ENCODE results near the gene FAHD2A.
"Not testable (repeated sequence)": the region's sequence is repeated elsewhere in the genome, so short reads cannot be mapped to it uniquely, and the experiment has no call there.

The FAHD2A gene

DNA sequence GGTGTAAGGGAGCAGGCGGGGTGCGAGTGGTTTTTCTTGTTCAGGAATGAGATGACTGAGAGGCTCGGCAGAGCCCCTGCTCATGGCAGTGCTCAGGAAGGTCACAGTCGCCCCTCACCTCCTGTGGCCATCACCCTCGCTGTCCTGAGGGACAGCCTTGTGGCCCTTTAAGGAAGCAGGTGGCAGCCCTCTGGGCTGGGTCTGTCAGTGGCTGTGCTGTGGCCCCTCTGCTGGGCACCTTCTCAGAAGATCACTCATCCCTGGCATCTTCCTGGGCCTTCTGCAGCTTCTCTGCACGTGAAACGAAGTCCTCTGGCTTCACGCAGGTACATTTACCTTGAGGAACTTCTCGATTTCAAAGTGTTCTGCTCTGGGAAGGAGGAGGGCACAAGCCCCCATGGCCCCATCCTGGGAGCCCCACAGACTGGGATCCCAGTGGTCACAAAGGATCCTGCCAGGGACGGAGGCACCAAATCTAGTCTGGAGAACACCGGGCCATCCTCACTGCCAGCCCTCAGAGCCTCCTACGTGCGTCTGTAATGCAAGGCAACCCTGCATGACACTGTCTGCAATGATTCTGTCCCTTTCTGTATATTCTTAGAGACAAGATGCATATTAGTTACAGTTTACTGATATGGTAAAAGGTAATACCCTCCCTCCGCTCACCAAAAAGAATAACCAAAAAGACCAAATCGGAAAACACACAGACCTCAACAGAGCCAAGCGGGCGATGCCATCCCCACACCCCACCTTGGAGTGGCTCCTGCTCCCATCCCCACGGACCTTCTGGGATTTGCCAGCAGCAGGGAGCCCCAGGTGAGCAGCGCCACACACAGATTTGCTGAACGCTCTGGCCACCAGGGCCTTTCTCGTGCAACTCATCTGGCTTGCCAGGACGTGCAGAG lies 25.9 kb upstream of the FAHD2A start:
- no peak for DNase-seq

DNA sequence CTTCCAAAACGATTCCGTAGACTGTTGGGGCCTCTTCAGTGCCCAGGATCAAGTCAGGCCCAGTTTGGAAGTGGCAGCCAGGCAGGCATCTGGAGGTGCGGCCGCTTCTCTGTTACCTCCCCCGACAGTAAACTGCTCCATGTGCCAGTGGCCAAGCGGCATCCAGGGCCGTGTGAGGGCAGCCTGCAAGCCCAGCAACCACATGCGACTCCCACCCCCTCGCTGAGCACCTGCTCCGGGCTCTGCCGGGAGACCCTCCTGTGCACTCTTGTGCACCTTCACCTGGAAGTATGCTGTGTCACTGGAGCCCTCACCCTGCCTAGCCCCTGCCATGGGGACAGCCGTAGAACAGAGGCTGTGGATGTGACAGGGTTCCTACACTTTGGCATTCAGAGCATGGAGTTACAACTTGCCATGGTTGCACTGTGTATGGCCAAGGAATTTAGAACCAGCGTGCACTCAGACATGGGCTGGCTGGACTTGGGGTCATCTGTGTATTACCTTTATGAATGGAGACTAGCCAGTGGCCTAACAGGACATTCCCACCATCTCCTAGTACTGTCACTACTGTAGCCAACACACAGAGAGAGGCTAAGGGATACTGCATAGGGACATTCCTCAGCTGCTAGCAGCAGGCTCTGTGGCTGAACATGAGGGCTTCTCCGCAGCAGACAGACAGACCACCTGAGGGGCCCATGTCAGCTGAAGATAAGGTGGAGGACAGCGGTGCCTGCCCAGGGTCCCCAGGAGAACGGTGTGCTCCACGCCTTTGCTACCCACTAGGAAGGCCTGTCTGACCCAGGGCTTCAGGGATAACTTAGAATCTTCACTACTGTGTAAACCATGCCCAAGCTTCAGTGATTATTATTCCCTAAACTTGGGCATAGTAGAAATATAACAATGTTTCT lies 25.0 kb upstream of the FAHD2A start:
- no peak for DNase-seq

DNA sequence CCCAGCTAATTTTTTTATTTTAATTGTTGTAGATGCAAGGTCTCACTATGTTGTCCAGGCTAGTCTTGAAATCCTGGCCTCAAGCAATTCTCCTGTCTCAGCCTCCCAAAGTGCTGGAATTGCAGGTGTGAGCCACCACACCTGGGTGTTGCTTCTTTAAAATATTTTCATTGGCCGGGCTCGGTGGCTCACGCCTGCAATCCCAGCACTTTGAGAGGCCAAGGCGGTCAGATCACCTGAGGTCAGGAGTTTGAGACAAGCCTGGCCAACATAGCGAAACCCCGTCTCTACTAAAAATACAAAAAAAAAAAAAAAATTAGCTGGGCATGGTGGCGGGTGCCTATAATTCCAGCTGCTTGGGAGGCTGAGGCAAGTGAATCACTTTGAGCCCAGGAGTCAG lies 24.2 kb upstream of the FAHD2A start:
- not testable (repeated sequence) for DNase-seq

DNA sequence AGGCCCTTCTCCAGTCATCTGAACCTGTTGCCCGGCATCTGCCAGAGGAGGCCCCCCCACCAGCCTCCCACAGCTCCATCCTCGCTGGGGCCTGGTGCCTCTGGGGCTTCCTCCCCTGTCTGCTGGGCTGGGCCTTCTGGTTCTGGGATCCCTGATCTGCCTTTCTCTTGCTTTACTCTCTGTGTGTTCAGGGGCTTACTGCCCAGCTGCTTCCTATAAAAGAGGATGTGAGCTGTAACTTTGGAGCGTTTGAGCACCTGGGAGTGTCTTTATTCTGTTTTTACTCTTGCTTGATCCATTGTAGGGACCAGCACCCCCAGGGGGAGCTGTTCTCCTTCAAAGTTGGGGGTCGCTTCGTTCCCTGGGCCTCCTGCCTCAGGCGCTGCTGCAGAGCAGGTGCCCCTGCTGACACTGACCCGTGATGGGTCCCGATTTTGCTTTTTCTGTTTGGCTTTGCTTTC lies 23.1 kb upstream of the FAHD2A start:
- no peak for DNase-seq

DNA sequence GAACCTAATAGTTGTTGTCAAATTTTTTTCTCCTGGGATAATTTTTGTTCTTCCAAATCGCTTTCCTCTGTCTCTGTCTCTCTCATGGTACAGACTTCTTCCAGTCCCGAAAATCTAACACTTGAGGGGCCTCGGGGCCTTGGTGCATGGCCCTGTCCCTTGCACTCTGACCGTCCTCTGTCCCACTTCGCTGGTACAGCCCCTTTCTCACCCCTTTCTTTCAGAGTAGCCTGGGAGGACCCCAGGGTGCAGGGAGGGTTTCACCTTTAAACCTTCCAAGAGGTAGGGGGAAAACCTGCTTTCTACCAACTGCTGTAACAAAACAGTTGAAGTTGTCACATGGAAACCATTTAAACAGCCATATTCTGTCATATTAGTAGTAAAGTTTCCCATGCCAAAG lies 22.2 kb upstream of the FAHD2A start:
- DNase-seq = no peak

DNA sequence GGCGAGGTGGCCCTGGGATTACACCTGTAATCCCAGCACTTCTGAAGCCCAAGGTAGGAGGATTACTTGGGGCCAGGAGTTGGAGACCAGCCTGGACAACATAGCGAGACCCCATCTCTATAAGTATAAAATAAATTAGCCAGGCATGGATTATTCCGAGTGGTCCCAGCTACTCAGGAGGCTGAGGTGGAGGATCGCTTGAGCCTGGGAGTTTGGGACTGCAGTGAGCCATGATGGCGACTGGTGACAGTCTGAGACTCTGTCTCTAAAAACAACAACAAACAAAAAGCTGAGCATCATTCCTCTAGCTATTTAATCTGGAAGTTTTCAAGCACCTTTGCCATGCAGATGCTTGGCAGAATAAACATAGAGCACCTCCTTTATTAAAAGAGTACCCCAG lies 21.8 kb upstream of the FAHD2A start:
- DNase-seq = no peak

DNA sequence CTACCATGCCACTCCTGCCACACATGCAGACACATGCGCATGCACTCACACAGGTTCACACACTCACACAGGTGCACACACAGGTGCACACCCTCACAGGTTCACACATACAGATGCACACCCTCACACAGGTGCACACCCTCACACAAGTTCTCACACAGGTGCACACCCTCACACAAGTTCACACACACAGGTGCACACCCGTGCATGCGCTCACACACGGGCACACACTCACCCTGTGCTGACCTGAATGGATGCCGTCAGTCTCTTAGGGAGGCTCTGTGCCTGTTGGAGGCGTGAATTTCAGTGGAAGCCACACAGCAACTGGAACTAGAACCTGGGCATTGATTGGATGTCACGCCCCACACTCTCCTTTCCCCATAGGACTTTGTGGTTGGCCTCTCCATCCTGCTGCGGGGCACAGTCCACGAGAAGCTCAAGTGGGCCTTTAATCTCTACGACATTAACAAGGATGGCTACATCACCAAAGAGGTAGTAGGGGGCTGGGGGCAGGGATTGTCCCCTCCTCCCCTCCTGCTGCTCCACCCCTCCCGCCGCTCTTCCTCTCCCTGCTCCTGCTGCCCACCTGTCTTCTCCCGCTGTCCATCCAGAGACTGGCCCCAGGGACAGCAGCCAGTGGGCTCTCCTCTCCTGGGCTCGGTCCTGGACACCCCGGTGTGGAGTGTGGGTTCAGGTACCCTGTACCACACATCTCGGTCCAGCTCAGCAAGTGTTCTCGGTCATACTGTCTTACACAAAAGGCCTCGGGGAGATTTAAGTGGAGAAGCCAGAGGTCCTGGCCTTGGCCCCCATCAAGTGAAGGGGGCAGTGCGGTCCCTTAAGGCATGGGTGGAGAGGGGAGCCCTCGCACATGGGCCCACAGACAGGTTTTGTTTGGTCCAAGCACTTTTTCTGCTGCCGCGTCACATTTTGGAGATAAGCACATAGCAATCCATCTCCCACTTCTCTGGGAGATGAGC lies 21.0 kb upstream of the FAHD2A start:
- no peak for DNase-seq

DNA sequence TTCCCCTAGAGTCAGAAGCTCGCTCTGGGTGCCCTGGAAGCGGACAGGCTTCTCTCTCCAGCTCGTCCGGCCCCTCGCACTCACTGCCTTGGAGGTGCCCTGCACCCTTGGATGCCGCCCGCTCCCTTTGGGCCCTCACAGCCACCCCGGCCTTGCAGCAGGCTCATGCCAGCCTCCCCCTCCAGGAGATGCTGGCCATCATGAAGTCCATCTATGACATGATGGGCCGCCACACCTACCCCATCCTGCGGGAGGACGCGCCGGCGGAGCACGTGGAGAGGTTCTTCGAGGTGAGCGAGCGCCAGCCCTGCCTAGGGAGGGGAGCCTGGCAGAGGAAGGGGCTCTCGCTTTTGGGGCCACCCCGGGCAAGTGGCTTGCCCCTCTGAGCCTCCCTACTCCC lies 20.3 kb upstream of the FAHD2A start:
- DNase-seq = no peak

DNA sequence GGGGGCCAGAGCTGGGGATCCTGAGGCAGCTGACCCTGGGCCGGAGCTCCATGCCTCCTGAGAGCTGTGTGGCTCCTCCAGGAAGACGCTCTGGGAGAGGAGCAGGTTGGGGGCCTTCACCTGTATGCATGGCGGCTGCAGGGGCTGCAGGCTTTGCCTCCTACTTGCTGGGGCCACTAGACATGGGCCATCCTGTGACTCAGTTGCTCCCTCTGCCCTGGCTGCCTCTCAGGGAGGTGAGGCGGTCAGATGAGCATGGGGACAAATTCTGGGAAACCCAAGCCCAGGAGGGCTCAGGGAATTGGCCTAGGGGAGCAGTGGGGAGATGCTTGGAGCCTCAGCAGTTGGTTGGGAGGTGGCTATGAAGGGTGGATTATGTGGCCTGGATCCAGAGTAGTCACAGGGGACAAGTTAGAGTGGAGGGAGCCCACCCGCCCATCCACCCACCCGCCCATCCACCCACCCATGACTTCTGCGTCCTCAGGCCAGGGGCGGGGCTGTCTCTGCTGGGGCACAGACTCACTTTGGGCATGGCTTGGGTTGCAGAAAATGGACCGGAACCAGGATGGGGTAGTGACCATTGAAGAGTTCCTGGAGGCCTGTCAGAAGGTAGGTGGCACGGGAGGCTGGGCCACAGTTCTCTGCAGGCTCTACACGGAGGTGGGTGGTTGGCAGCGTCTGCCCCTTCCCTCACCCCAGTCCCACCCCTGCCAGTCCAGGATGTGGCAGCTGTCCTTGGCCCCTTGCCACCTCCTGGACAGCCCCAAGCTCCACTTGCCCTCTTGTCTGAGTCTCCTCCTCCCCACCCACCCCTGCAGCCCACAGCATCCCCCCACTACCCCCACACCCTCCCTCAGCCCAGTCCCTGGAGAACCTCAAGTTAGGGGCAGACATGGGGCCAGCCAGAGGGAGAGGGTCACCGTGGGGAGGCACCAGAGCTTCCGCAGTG lies 19.5 kb upstream of the FAHD2A start:
- no peak for DNase-seq

DNA sequence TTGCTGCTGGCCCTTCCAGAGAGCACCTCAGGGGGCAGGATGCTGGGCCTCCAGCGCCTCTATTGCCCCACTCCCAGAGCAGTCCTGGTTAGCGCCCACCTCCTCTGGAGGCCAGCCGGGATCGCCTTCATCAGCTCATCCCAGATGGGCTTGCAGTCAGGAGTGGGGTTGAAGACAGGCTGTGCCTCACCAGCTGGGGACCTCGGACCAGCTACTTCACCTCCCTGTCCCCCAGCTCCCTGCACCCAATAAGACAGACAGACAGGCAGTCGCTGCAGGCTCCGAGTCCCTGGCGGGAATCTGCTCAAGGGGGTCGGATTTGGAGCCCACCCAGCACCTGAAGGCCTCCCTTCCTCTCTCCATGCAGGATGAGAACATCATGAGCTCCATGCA lies 18.9 kb upstream of the FAHD2A start:
- no peak for DNase-seq

DNA sequence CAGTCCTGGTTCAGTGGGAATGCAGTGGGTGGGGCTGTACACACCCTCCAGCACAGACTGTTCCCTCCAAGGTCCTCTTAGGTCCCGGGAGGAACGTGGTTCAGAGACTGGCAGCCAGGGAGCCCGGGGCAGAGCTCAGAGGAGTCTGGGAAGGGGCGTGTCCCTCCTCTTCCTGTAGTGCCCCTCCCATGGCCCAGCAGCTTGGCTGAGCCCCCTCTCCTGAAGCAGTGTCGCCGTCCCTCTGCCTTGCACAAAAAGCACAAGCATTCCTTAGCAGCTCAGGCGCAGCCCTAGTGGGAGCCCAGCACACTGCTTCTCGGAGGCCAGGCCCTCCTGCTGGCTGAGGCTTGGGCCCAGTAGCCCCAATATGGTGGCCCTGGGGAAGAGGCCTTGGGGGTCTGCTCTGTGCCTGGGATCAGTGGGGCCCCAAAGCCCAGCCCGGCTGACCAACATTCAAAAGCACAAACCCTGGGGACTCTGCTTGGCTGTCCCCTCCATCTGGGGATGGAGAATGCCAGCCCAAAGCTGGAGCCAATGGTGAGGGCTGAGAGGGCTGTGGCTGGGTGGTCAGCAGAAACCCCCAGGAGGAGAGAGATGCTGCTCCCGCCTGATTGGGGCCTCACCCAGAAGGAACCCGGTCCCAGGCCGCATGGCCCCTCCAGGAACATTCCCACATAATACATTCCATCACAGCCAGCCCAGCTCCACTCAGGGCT lies 17.5 kb upstream of the FAHD2A start:
- no peak for DNase-seq

DNA sequence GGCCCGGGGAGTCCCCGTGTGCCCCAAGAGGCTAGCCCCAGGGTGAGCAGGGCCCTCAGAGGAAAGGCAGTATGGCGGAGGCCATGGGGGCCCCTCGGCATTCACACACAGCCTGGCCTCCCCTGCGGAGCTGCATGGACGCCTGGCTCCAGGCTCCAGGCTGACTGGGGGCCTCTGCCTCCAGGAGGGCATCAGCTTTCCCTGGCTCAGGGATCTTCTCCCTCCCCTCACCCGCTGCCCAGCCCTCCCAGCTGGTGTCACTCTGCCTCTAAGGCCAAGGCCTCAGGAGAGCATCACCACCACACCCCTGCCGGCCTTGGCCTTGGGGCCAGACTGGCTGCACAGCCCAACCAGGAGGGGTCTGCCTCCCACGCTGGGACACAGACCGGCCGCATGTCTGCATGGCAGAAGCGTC lies 16.9 kb upstream of the FAHD2A start:
- DNase-seq = no peak

DNA sequence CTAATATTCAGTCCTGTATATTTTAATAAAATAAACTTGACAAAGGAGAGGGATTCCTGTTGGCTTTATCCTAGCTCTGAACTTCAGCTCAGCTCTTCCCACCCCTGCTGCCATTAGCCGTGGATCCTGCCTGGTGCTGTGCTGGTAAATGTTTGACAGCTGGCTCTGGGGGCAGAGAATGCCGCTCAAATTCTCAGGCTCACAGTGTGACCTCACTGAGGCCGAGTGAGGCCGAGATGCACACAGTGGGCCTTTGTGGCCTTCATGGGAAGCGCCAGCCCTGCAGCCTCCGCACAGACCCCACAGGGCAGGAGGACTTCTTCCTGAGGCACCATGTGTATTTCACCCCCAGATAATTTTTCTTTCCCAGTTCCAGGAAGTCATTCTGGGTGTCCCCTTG lies 16.5 kb upstream of the FAHD2A start:
- no peak for DNase-seq

DNA sequence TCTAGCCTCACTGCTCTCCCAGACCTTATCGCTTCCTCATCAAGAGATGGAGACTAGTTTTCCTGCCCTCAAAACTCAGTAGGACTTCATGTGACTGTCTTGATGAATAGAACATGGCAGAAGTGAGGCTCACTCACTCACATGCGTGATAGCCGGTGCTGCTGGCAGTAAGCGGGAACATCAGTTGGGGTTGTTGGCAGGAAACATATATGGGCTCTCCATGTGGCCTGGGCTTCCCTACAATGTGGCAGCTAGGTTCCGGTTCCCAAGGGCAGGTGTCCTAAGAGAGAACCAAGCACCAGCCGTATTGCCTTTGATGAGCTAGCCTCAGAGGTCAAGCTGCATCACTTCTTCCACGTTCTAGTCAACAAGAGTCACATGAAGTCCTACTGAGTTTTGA lies 15.2 kb upstream of the FAHD2A start:
- no peak for DNase-seq

DNA sequence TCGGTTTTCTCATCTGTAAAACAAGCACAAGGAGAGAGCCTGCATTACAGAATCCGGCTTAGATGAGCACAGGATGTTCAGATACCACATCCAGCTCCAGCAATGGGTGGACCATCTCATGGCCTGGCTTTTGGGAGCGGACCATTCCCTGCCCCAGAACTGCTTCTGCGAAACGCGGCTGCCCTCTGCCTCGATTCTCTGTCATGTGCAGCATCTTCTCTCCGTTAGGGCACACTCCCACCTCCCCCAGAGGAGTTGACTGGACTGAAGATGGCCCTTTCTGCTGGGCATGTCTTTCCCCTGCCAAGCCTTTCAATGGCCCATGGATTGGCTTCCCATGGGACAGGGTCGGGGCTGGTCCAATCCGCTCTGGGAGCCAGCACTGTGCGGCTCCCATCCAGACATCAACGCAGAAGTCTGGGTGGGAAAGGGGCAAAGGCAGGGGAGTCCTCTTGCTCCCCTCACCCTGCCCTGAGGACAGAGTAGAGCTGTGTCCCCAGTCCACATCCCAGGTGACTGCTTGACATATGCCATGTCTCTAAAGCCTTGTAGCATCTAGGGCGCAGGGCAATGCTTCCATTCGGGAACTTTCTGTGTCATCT lies 14.3 kb upstream of the FAHD2A start:
- DNase-seq = no peak

DNA sequence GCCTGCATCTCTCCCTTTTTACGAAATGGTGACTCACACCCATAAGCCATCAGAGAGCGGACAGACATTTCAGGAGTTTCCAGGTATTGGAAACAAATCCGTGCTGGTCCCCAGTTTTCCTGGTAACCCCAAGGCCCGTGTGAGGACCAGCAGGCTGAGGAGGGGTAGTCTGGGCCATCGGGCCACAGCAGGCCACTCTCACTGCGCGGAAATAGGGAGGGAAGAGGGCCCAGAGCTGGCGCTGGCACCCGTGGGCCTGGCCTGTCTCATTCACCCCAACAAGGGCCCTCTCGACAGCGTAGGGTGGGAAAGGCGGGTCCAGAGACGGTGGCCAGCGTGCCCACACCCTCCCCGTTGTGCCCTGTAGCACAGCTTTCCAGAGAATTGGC lies 13.7 kb upstream of the FAHD2A start:
- DNase-seq = no peak

DNA sequence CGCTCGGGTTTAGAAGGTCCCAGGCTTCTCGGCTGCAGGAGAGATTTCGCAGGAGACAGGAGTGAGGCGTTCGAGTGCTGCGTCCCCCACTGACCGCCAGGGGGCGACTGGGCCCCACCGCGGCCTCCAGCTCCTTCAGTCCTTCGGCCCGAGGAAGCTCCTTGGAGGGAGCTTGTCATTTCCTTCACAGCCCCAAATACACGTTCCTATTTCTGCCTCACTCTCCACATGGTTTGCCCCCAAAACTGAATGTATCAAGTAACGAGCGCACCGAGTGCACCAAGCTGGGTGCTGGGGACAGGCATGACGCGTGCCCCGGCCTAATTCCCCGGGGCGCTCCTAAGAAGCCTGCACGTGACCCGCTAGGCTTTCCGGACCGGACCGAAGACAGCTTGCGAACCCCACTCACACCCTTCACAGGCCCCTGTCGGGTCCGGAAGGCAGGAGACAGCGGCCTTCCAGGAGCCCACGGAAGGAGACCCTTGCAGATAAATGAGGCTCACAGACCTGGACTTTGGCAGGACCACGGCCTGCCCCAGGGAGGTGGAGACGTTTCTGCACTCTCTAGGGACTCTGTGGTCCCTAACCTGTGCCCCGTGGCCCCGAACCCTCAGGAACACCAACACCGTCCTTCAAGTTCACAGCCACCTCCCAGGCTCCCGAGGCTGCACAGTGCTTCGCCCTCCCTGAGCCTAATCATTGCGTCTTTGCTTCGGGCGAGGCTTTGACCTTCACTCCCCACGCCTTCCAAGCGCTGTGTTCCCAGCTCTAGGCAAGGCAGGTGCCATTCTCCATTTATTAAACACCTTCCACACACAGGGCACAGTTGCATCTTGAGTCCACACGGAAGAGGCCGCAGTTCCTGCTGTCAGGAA lies 13.0 kb upstream of the FAHD2A start:
- no peak for DNase-seq

DNA sequence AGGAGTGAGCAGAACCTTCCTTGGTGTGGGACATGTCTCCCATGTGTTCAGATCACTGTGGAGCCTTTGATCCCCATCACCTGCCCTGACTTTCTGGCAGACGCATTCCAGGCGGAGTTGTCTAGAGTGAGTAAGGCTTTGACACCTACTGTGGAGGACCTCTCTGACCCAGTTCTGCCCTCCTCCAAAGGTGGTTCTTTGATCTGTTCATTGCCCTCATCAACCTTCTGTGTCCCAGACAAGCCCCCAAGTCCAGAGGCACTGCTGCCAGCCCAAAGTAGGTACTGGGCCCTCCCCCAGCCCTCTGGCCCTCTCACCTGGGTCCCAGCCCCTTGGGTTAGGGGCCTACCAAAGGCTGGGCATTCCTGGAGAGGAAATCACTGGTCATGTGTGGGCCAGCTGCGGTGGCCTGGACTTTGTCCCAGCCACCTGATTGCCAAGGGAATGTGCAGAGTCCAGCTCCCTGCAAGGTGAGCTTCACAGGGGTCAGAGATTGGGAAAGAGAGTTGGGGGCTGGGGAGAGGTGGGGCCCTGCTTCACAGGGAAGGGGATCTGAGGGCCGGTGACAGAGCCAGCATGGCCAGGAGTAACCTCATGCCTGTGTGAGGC lies 12.1 kb upstream of the FAHD2A start:
- no peak for DNase-seq

DNA sequence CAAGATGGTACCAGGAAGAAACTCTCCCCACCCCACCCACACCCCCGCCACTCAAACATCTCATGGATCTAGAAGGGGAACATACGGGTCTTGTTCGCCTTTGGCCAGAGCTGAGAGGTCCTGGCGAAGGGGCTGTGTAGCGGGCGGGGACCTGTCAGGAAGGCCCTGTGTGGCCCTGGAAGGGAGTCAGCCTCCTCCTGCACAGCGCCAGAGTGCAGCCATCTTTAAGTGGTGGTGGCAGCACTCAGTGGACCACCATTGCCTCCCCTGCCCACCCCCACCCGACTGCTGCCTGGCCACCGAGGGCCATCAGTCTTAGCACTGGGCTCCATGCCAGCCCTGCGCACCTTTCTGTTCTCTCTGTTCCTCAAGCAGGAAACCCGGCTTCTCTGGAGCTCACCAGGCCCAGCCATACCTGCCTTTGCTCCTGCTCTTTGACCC lies 11.6 kb upstream of the FAHD2A start:
- DNase-seq = no peak

Measured in NCI-H1694 (cell line).